ENCODE results near the gene PDSS2.

- TF ChIP-seq CTCF (IDR thresholded peaks at IDR 0.05) = no peak
- no peak for TF ChIP-seq ZFX (IDR thresholded peaks at IDR 0.05; ENCODE audit: borderline replicate concordance)
Measured at GRCh38 chr6:107496892-107497684, 37.7 kb upstream of the PDSS2 start.

All from 22Rv1 (cell line).